Measurements from ENCODE around the gene TTLL10.

GRCh38 chr1:1137256-1138045 is 36.2 kb upstream of the TTLL10 start:
- TF ChIP-seq CTCF (optimal IDR thresholded peaks at IDR 0.05 in 1 of 3, IDR thresholded peaks at IDR 0.05 in 1 of 3, conservative IDR thresholded peaks at IDR 0.05 in 1 of 3; ENCODE audit: extremely low read depth in 1 of 3, insufficient read depth in 2 of 3, low read length in 3 of 3), result no peak
- no peak for TF ChIP-seq EZH2 (IDR thresholded peaks at IDR 0.05; ENCODE audit: low read length)

Measured in keratinocyte (primary cell).